DMS79 (cell line): ENCODE measurements around the gene SPRED2.
A peak's percentile ranks its signal among the peaks of the same experiment; 100 is the strongest.

ENCODE experiments used
- DNase-seq: peaks from one replicate; lab custom pipeline; 2025; lab: John Stamatoyannopoulos, UW

SPRED2 gene

DNA sequence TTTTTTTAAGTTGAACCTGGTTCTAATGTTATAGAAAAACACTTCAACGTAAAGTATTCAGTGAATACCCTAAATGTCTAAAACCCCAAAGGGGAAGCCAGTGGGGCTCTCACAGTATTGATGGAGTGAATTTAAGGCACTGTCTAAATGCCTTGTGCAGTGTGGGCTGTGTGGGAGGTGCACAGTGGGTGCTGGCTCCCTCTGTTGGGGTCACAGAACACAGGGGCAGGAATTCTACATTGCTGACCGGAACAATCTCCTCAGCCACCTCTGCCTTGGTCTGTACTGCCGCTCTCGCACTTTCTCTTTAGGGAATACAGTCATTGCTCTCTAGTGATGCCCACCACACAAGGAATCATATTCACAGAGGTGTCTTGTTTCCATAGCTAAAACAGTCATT lies 45.4 kb downstream of the SPRED2 start:
- no peak for DNase-seq

GRCh38 chr2:65386344-65386743 lies 46.1 kb downstream of the SPRED2 start:
- no peak for DNase-seq

GRCh38 chr2:65383541-65384488 lies 48.6 kb downstream of the SPRED2 start:
- no peak for DNase-seq

- peak; percentile 73 for DNase-seq
Observed at GRCh38 chr2:65382776-65383357, 49.5 kb downstream of the SPRED2 start.

- DNase-seq = no peak
Observed at GRCh38 chr2:65382323-65382722, 50.1 kb downstream of the SPRED2 start.

- DNase-seq = no peak
Observed at GRCh38 chr2:65381607-65382051, 50.8 kb downstream of the SPRED2 start.

- DNase-seq = no peak
Observed at GRCh38 chr2:65380255-65380654, 52.1 kb downstream of the SPRED2 start.

DNA sequence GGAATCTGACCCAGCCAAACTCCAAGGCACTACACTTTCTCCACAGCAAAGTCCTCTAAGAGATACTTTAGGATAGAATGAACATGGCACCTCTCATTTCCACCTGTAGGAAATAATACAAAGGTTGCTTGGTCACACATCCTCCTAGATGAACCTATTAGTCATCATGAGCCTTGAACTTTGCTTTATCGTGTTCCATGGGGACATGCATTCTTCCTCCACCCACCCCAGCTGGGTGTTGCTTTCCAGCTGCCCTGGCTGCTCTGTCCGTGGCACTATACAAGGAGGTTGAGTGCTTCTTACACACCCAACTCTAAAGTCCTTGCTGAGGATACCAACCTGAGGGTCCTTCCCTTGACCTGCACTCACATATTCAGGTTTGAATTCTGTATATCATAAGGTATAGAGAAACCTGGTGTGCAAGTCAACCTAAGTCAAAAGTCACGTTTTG lies 52.7 kb downstream of the SPRED2 start:
- DNase-seq = no peak

- DNase-seq = no peak
Observed at GRCh38 chr2:65379223-65379622, 53.2 kb downstream of the SPRED2 start.

- no peak for DNase-seq
Observed at GRCh38 chr2:65378290-65378689, 54.1 kb downstream of the SPRED2 start.

DNA sequence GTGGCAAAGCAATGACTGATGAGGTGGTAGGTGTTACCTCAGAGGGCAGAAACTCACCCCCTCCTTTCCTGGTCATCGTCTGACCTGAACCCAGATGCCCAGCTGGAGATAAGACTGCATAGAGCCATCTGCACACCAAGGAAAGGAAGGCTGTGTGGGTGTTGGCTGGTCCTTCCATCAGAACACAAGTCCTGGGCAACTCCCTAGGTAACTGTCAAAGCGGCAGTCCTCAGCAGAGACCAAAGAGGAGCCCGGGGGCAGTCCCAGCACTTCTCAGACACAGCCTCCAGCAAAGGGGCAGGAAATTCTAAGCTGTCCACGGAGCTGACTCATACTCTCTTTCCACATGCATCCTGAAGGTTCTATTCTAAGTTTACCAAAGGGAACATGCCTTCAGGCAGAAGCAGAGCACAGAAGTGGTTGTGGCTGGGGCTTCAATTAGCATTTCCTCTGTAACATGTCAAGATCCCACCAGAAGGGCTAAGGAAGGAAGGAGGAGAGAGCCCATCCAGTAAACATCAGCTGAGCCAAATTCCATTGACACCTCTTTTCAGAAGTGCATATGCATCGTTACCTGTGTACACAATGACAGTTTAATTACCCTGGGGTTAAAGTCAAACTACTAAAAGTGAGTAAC lies 54.7 kb downstream of the SPRED2 start:
- DNase-seq = no peak

GRCh38 chr2:65375723-65376122 lies 56.7 kb downstream of the SPRED2 start:
- no peak for DNase-seq

GRCh38 chr2:65374999-65375398 lies 57.4 kb downstream of the SPRED2 start:
- no peak for DNase-seq

DNA sequence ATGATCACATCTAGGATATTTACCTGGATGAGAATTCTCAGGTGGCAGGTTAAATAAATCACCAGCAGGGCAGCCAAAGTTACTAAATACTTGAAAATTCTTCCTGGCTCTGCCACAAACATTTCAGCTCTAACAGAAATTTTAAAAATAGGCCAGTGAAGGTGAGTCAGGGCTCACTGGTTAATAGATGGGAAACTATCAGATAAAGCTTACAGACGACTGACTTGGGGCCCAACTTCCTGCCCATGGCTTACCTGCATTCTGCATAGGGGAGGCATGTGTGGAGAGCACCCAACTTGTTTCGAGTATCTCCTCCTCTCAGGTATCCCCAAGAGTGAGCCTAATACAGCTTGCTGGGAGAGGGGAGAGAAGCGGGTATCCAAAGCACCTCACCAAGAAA lies 57.8 kb downstream of the SPRED2 start:
- DNase-seq = no peak

DNA sequence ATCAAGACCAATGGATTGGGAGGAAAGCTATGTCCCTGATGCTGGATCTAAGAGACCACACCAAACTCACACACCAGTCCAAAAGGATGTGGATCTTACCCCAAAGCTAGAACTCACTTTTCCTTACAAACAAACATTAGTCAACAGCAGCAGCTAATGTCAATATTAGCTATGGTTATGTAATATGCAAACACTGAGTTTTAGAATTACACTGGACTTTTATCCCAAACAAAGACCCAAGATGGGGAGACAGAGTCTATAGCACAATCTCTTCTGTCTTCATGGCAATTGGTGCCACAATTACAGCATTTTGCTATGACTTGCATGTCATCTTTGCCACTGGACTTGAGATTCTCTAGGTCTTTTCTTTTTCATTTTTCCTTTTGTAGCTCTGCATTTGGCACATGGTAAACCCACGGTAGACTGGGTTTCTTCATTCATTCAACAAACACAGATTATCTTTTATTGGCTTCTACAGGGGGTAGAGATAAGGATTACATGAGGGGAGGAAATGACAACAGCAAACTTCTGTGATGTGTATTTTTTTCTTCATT lies 59.0 kb downstream of the SPRED2 start:
- DNase-seq = no peak

DNA sequence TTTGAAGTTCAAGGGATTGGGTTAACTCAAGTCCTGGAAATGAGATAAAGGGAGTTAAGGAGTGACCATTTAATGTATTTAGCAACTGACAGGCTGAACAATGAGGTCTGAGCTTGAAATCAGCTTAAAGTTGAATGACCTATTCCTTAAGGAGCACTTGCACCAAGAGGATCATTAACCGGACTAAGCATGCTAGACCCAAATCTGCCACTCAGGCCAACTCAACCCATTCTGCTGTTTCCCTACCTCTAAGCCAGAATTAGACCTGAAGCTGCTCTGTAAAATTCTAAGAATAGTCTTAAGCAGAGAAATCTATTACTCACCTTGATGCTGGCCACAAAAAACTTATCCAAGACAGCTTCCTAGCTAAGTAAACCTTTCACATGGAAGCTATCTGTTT lies 59.8 kb downstream of the SPRED2 start:
- no peak for DNase-seq

DNA sequence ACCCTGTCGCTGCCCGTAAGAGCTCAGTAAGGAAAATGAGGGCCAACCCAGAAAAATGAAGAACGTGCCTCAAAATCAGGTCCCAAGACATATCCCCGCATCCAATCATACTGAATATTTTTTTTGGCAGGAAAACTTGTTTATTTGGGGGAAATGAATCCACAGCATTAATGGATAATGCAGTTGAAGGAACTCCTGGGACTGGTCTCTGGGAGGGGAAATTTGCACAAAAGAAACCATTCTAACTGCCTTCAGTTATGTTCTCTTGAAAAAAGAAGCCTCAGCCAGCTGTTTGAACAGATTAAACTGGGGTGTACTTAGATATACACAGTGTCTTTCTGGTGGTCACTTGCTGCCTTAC lies 61.3 kb downstream of the SPRED2 start:
- no peak for DNase-seq

DNA sequence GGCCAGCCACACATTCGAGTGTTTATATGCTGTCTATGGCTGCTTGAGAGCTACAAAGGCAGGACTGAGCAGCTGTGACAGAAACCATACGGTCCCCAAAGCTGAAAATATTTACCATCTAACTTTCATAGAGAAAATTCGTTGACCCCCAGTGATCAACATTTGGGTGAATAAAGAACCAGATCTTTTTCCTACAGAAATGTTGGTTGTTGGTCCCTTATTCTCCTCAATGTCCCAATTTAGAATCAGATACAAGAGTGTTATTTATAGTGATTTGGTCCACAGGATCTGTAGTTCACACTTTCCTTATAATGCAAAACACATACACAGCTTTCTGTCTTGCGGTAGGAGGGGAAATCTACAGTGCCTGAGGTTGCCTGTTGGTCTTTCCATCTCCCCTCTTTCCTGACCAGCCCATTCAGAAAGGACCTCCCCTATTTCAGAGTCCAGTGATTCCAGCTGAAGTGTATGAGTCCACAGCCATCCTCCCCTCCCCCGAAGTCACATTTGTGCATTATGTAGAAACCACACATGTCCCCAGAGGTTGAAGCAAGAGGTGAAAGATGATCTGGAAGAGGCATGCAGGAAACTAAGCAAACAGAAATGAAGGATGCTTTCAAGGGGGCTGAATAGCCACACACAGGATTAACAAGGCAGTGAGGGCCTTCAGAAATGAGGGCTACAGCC lies 61.9 kb downstream of the SPRED2 start:
- peak; percentile 86 for DNase-seq

DNA sequence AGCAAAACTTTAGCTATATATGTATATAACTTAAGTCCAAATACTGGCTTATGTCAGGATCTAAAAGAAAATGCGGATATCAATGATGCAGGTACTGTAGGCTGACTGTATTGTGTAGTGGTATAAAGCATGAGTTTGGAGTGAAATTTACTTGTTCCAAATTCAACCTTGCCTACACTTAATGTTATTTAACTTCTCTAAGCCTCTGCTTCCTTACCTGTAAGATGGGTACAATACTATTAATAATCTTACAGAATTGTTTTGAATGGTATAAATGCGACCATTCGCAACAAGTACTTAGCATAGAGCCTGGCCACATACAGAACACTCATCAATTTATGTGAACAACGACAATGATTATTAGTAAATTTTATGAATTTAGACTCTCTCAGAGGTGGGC lies 62.4 kb downstream of the SPRED2 start:
- DNase-seq = no peak

- DNase-seq = no peak
Observed at GRCh38 chr2:65369574-65369973, 62.8 kb downstream of the SPRED2 start.

DNA sequence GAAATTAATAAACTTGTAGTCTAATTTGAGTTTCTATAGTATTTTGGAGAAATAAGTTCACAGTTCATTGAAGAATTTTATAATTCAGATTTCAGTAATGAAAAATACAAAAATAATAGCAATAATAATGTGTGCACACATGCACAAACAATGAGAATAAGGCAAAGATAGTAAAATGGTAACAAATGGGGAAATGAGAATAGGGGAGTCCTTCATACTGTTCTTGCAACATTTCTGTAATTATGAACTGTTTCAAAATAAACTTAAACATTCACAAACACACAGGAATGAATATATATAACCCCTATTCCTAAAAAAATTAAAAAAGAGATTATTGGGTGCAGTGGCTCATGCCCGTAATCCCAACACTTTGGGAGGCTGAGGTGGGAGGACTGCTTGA lies 63.9 kb downstream of the SPRED2 start:
- DNase-seq = no peak

DNA sequence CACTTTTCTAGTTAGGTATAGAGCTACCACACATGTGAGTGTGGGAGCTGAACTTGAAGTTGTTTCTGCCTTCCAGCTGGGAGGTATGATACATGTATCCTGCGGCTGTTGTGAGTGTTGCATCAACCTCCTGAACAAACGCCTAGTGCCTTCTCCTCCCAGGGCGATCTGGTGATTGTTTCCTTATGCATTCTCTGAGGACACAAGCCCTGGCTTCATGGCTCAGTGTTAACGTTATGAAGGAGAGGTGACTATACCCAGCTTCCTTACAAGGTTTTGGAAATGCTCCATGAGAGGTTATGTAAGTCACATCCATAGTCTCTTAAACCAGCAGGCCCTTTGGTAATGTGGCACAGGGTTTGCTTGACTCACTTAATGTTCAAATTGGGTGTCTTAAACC lies 64.9 kb downstream of the SPRED2 start:
- DNase-seq = no peak
